SK-N-SH (cell line): Measurements from ENCODE around the gene CSNK1G3. TPM values are rescaled to one million over a fixed set of nuclear protein-coding genes. Genes with fewer than 3 reads are reported as not detected.
"Not testable (repeated sequence)": the region's sequence is repeated elsewhere in the genome, so short reads cannot be mapped to it uniquely, and the experiment has no call there.

Source experiments
- CTCF ChIA-PET: fragments of 300-600, 350-600 bp; formaldehyde crosslinking; extraction: SDS; loops from one replicate; lab custom pipeline; 2021; lab: Yijun Ruan, JAX
- POLR2A ChIA-PET: fragments of 350-600 bp; sonication (Branson Sonifier 250); formaldehyde crosslinking; extraction: SDS; loops from one replicate; lab custom pipeline; 2020; ENCODE audit warnings: antibody characterized with exemption, inconsistent platforms; lab: Yijun Ruan, JAX
- DNase-seq: peaks from one replicate; pipeline ENCODE4 v3.0.0; 2012
- H2AFZ ChIP-seq: fragments of 200-600 bp; sonication (generic); 2 replicates; pipeline ENCODE4 v1.8.1; 2016; ENCODE audit warnings: antibody characterized with exemption, mild to moderate bottlenecking, low read depth
- H3F3A ChIP-seq: fragments of 200-600 bp; sonication (generic); replicated peaks from 2 replicates; pipeline ENCODE3; 2016; ENCODE audit warnings: antibody characterized with exemption, mild to moderate bottlenecking; ENCODE audit not compliant: insufficient read depth
- H3K27ac ChIP-seq, 2 experiments: fragments of 200-500 bp in 1 of 2; fragments of 200-600 bp in 1 of 2; sonication (Bioruptor generic) in 1 of 2; sonication (generic), shearing (Covaris generic) in 1 of 2; 2 replicates each; pipeline versions ENCODE4 v1.5.1 to v1.6.1; 2014 to 2016; ENCODE audit warnings: low read depth in 2 of 2, inconsistent platforms in 1 of 2, low read length in 1 of 2, mild to moderate bottlenecking in 1 of 2, mixed read lengths in 1 of 2
- H3K27me3 ChIP-seq: fragments of 200-600 bp; sonication (generic), shearing (Covaris generic); 2 replicates; pipeline ENCODE4 v1.6.1; 2016; ENCODE audit warnings: mixed run types; ENCODE audit not compliant: insufficient read depth
- H3K36me3 ChIP-seq, 2 experiments: fragments of 200-500 bp in 1 of 2; fragments of 200-600 bp in 1 of 2; sonication (Bioruptor generic) in 1 of 2; sonication (generic) in 1 of 2; replicated peaks in 1 of 2; 2 replicates each; pipeline versions ENCODE3 to v1.5.1; 2014 to 2016; ENCODE audit warnings: low read length in 1 of 2, mild to moderate bottlenecking in 1 of 2; ENCODE audit not compliant: insufficient read depth in 2 of 2, control insufficient read depth in 1 of 2
- H3K4me1 ChIP-seq, 2 experiments: fragments of 200-500 bp in 1 of 2; fragments of 200-600 bp in 1 of 2; sonication (Bioruptor generic) in 1 of 2; sonication (generic), shearing (Covaris generic) in 1 of 2; 2 replicates each; pipeline versions ENCODE4 v1.5.1 to v1.6.1; 2014 to 2016; ENCODE audit warnings: low read depth in 1 of 2, low read length in 1 of 2, mixed run types in 1 of 2; ENCODE audit not compliant: insufficient read depth in 2 of 2, control insufficient read depth in 1 of 2
- H3K4me2 ChIP-seq: fragments of 200-600 bp; sonication (generic), shearing (Covaris generic); 2 replicates; pipeline ENCODE4 v1.6.1; 2017; ENCODE audit warnings: mixed run types
- H3K4me3 ChIP-seq, 2 experiments: fragments of 200-500 bp in 1 of 2; fragments of 200-600 bp in 1 of 2; sonication (Bioruptor generic) in 1 of 2; sonication (generic), shearing (Covaris generic) in 1 of 2; 2 replicates each; pipeline versions ENCODE4 v1.5.1 to v1.8.1; 2014 to 2016; ENCODE audit warnings: low read depth in 2 of 2, inconsistent platforms in 1 of 2, low read length in 1 of 2, mild to moderate bottlenecking in 1 of 2, mixed read lengths in 1 of 2, moderate library complexity in 1 of 2
- H3K79me2 ChIP-seq: fragments of 200-600 bp; sonication (generic); 2 replicates; pipeline ENCODE4 v1.8.1; 2017; ENCODE audit warnings: mild to moderate bottlenecking; ENCODE audit not compliant: insufficient read depth
- H3K9ac ChIP-seq: fragments of 200-600 bp; sonication (generic); 2 replicates; pipeline ENCODE4 v1.6.1; 2017; ENCODE audit warnings: mixed run types
- H3K9me2 ChIP-seq: fragments of 200-600 bp; sonication (generic); 2 replicates; pipeline ENCODE4 v1.6.1; 2017; ENCODE audit warnings: mixed run types
- H3K9me3 ChIP-seq: fragments of 200-600 bp; sonication (generic); 2 replicates; pipeline ENCODE4 v1.6.1; 2017; ENCODE audit warnings: mixed run types, mild to moderate bottlenecking, moderate library complexity
- H4K20me1 ChIP-seq: fragments of 200-600 bp; sonication (generic); 2 replicates; pipeline ENCODE4 v1.6.1; 2017; ENCODE audit warnings: mild to moderate bottlenecking, mixed run types; ENCODE audit not compliant: insufficient read depth
- JUND ChIP-seq: IDR thresholded peaks from 2 replicates; pipeline ENCODE4 v1.4.0; 2012
- PBX3 ChIP-seq: IDR thresholded peaks from 2 replicates; pipeline ENCODE4; 2012
- POLR2AphosphoS5 ChIP-seq: IDR thresholded peaks from 2 replicates; pipeline ENCODE4 v1.6.1; 2012; ENCODE audit warnings: low read depth, low read length
- REST ChIP-seq: IDR thresholded peaks from 2 replicates; pipeline ENCODE4 v1.6.1; 2012; ENCODE audit warnings: mild to moderate bottlenecking, low read depth, low read length, moderate library complexity
- TEAD4 ChIP-seq: IDR thresholded peaks from 2 replicates; pipeline ENCODE4 v1.4.0; 2012; ENCODE audit warnings: mild to moderate bottlenecking, borderline replicate concordance; ENCODE audit not compliant: insufficient read depth
- USF2 ChIP-seq: fragments of 150-350 bp; IDR thresholded peaks from 2 replicates; pipeline ENCODE4 v1.6.1; 2017; ENCODE audit warnings: antibody characterized with exemption, low read length, low read depth, borderline replicate concordance
- WGBS: methylation state at CpG from one replicate; pipeline ENCODE4 v1.1.6; 2017; ENCODE audit warnings: low lambda C conversion rate; 5-methylcytosine and 5-hydroxymethylcytosine counted together
- polyA plus RNA-seq, 3 experiments: library from polyadenylated mRNA; depleted of rRNA; stranded (reverse); fragments of >200 nt; gene quantifications; 2 replicates each; pipeline ENCODE4 v1.2.3, GENCODE V29; 2012
- TF ChIP-seq, protein P1 (sequence below): IDR thresholded peaks from 2 replicates; pipeline ENCODE4 v1.4.0; 2012; ENCODE audit warnings: low read depth

Gene CSNK1G3
- polyA plus RNA-seq, 1 of the 3 experiments (the other 2 are of a cell fraction), result 13.1 TPM

- TF ChIP-seq PBX3 (no peak), REST (peak; percentile 38; the same call in 1 of the 2 replicates), POLR2AphosphoS5 (peak; percentile 98), JUND (no peak; the same call in 1 of the 2 replicates), USF2 (no peak), TEAD4 (0 out of 2 replicates have a peak, but pooled peaks have one; percentile 44)
- TF ChIP-seq, protein P1, sequence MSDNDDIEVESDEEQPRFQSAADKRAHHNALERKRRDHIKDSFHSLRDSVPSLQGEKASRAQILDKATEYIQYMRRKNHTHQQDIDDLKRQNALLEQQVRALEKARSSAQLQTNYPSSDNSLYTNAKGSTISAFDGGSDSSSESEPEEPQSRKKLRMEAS, result peak; percentile 80; the same call in 1 of the 2 replicates
These were observed at the start of gene CSNK1G3 (continued) for GRCh38 chr5:123511648-123512605.

- H3K4me1 ChIP-seq, DNase-seq, H3K9ac ChIP-seq, H3K4me3 ChIP-seq, POLR2A ChIA-PET, H4K20me1 ChIP-seq, H3K9me3 ChIP-seq, CTCF ChIA-PET, H3K27ac ChIP-seq, H3K36me3 ChIP-seq, H3K4me2 ChIP-seq, H3K79me2 ChIP-seq, H3K9me2 ChIP-seq, H2AFZ ChIP-seq, H3K27me3 ChIP-seq, H3F3A ChIP-seq: not testable (repeated sequence)
- 25% methylated on average over 1 of the region's 1 CpG for WGBS
These were observed 45.1 kb upstream of the CSNK1G3 start for GRCh38 chr5:123466839-123467238.
